H1 (cell line): ENCODE data around the gene EFNA3. TPM values are rescaled to one million over a fixed set of nuclear protein-coding genes. Genes with fewer than 3 reads are reported as not detected.

Experiments
- CHD7 ChIP-seq: fragments of 300-600 bp; sonication (generic); IDR thresholded peaks from 2 replicates; pipeline ENCODE4 v1.7.1; 2012; ENCODE audit warnings: low read length, moderate library complexity, mild to moderate bottlenecking, inconsistent platforms; ENCODE audit not compliant: insufficient replicate concordance
- polyA plus RNA-seq, 7 experiments: library from polyadenylated mRNA; depleted of rRNA in 3 of 7; stranded (reverse) in 5 of 7; unstranded in 2 of 7; fragments of >200 nt in 5 of 7; fragments of 200-250 nt in 2 of 7; gene quantifications; 1 replicate in 5 of 7; 2 replicates in 1 of 7; 4 replicates in 1 of 7; pipeline versions ENCODE4 v1.2.1 to v1.2.3, GENCODE V29; 2011 to 2013; ENCODE audit warnings: missing spikeins in 2 of 7, mixed read lengths in 2 of 7
- total RNA-seq: library from RNA; stranded (reverse); fragmentation: NEBNext Ultra II Directional; extraction: Animal tissue kit (Norgen Biotek cat#: 25700); gene quantifications from 2 replicates; pipeline ENCODE4 v1.2.1, GENCODE V29; 2021

EFNA3 gene
- total and polyA plus RNA-seq, 2 of the 8 experiments (the other 6 are each of a cell fraction or from before 2014, with no cell fraction given), result 10.8 to 13.8 TPM

GRCh38 chr1:155030243-155030795 is 48.3 kb upstream of the EFNA3 start (continued):
- TF ChIP-seq CHD7, result no peak
